ENCODE measurements around the gene KCNRG. TPM values are rescaled to one million over a fixed set of nuclear protein-coding genes. Genes with fewer than 3 reads are reported as not detected.

KCNRG gene
- total RNA-seq, 1 donor from 2014 or later, result not detected

DNA sequence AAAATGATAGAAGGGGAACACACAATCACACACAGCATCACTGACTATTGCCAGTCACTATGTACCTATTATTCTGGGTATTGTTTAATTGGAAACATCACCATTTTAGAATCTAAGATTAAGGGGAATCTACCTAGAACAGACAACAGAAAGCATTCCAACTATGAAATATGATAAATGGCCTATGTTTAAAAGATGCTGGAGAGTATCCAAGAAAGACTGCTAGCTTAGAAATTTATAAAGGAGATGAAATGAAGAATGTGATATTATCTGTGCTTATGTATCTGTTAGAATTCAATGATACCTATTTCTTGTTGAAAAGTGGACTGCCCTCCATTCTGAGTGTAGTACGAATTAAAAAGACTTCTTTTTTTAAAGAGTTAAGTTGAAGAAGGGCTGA lies 50.5 kb downstream of the KCNRG start:
- intact Hi-C loops (cut with DNase I), result no loop called here
- Histone ChIP-seq H3K36me3 (no peaks in the 10 kb centered on the region), H3K27ac (no peak overlapping the region), H3K4me3 (no peak overlapping the region), H3K9me3 (no peaks in the 10 kb centered on the region), H3K4me1 (no peaks in the 10 kb centered on the region), H3K27me3 (no peaks in the 10 kb centered on the region)
- DNase-seq (ENCODE audit: extremely low spot score in 2 of 2), result no peak
- TF ChIP-seq POLR2A (IDR thresholded peaks at IDR 0.05), result no peak
- TF ChIP-seq, protein P1, sequence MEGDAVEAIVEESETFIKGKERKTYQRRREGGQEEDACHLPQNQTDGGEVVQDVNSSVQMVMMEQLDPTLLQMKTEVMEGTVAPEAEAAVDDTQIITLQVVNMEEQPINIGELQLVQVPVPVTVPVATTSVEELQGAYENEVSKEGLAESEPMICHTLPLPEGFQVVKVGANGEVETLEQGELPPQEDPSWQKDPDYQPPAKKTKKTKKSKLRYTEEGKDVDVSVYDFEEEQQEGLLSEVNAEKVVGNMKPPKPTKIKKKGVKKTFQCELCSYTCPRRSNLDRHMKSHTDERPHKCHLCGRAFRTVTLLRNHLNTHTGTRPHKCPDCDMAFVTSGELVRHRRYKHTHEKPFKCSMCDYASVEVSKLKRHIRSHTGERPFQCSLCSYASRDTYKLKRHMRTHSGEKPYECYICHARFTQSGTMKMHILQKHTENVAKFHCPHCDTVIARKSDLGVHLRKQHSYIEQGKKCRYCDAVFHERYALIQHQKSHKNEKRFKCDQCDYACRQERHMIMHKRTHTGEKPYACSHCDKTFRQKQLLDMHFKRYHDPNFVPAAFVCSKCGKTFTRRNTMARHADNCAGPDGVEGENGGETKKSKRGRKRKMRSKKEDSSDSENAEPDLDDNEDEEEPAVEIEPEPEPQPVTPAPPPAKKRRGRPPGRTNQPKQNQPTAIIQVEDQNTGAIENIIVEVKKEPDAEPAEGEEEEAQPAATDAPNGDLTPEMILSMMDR (IDR thresholded peaks at IDR 0.05), result no peak
- TF ChIP-seq POLR2AphosphoS5 (IDR thresholded peaks at IDR 0.05; ENCODE audit: insufficient read depth in 1 of 2, low read depth in 1 of 2), result no peak

DNA sequence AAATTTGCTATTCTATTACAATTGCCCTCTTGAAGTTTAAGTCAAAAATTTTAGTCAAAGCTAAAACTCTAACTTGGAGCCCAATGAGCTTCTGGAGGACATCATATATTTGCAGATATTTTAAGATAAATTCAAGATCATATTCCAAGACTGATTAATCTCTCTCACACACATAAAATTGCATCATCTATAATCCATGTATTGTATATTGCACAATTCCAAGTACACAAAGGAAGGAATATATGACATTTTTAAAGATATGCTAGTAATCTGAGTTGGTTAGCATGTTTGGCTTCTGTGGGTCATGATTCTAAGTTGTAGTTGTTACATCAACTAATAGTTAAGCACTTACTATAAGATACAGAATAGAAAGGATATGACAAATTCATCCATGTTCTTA lies 53.3 kb downstream of the KCNRG start:
- H3K27ac ChIP-seq, result no peak overlapping the region
- TF ChIP-seq POLR2A (IDR thresholded peaks at IDR 0.05) (no peak), POLR2AphosphoS5 (IDR thresholded peaks at IDR 0.05; ENCODE audit: insufficient read depth in 1 of 2, low read depth in 1 of 2) (no peak)
- TF ChIP-seq, protein P1 (IDR thresholded peaks at IDR 0.05), result no peak
- H3K4me3 ChIP-seq, result no peak overlapping the region
- H3K9me3 ChIP-seq, result no peaks in the 10 kb centered on the region
- no peak for DNase-seq (ENCODE audit: extremely low spot score in 2 of 2)
- H3K27me3 ChIP-seq, result no peaks in the 10 kb centered on the region
- peaks cover 9% of the 10 kb centered on the region for H3K4me1 ChIP-seq
- H3K36me3 ChIP-seq, result no peaks in the 10 kb centered on the region
- intact Hi-C loops (cut with DNase I), result no loop called here

DNA sequence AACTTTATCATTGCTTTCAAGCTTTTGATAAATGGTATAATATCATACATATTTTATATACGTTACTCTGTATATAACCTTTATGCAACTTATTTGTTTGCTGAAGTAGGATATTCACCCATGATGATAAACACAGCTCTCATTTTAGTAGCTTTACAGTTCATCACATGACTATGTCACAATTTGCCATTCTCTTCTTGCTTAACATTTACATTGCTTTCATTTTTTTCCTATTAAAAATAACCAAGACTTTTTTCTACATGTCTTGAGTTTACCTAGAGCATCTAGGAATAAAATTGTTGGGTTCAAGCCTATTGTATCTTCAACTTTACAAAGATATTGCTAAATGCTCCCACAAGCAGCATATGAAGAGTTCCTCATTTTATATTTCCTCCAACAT lies 54.0 kb downstream of the KCNRG start:
- TF ChIP-seq POLR2A (IDR thresholded peaks at IDR 0.05), result no peak
- TF ChIP-seq, protein P1 (IDR thresholded peaks at IDR 0.05), result no peak
- no peak for TF ChIP-seq POLR2AphosphoS5 (IDR thresholded peaks at IDR 0.05; ENCODE audit: insufficient read depth in 1 of 2, low read depth in 1 of 2)
- Histone ChIP-seq H3K4me3 (no peak overlapping the region), H3K4me1 (peaks cover 9% of the 10 kb centered on the region), H3K27ac (no peak overlapping the region), H3K36me3 (no peaks in the 10 kb centered on the region), H3K27me3 (no peaks in the 10 kb centered on the region), H3K9me3 (no peaks in the 10 kb centered on the region)
- no peak for DNase-seq (ENCODE audit: extremely low spot score in 2 of 2)
- intact Hi-C loops (cut with DNase I), result no loop called here

DNA sequence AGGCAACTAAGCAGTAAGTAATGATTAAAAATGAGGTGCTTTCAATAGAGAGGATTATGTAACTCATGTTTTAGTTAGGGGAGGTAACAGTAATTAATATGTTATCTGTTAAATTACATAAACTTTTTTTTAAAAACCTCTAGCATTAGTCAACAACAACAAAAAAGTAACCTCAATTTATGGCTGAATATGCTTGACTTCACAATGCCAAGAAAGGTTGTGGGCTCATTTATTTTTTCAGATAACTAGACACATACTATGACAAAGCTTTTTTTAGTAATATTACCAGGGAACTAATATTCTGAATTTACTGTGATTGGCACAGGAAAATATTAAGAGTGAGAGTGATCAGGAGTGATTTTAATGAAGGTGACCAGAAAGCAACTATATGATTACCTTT lies 54.9 kb downstream of the KCNRG start:
- TF ChIP-seq POLR2A (IDR thresholded peaks at IDR 0.05), result no peak
- TF ChIP-seq POLR2AphosphoS5 (IDR thresholded peaks at IDR 0.05; ENCODE audit: insufficient read depth in 1 of 2, low read depth in 1 of 2), result no peak
- TF ChIP-seq, protein P1 (IDR thresholded peaks at IDR 0.05), result no peak
- Histone ChIP-seq H3K27me3 (no peaks in the 10 kb centered on the region), H3K9me3 (no peaks in the 10 kb centered on the region), H3K4me1 (peaks cover 10% of the 10 kb centered on the region), H3K4me3 (no peak overlapping the region), H3K27ac (no peak overlapping the region), H3K36me3 (no peaks in the 10 kb centered on the region)
- intact Hi-C loops (cut with DNase I), result no loop called here
- DNase-seq (ENCODE audit: extremely low spot score in 2 of 2), result no peak

MicroRNAs encoded within 50 kb of the gene (microRNA counts, 767-probe panel; counts per million panel counts)
- 5,662 to 5,726 counts per million in 2 donors for microRNA hsa-miR-15a-5p
- microRNA hsa-miR-16-5p, result 6,846 to 7,302 counts per million in 2 donors

Small RNAs within 50 kb of the gene (microRNA-seq; reads per million reads assigned to microRNA genes)
- 1,147 reads per million, percentile 80 among the genes with 10 or more reads in this experiment for gene MIR15A (ENCODE audit: borderline number of aligned reads, borderline replicate concordance)
- 1,110 reads per million, percentile 80 among the genes with 10 or more reads in this experiment for gene MIR16-1 (ENCODE audit: borderline number of aligned reads, borderline replicate concordance)
- 17.2 reads per million, percentile 30 among the genes with 10 or more reads in this experiment for gene MIR3613 (ENCODE audit: borderline number of aligned reads, borderline replicate concordance)

Small RNAs within 50 kb of the gene (small RNA-seq; reads per million reads assigned to genes)
- gene MIR16-1 (0.26 reads per million), gene MIR3613 (not detected), gene RF02105 (not detected), gene RF02106 (not detected), gene RF02107 (not detected), gene RF02108 (not detected)

Other genes with a start within 250 kb of the KCNRG start
- 17.2 TPM for gene KPNA3, start 222.8 kb upstream of the KCNRG start, total RNA-seq
- gene SPRYD7, start 79.1 kb upstream of the KCNRG start, total RNA-seq, result 5.4 TPM
- 12.3 TPM for gene TRIM13, start 18.4 kb upstream of the KCNRG start, total RNA-seq